B cell (primary cell): ENCODE data around the gene CCNF. TPM values are rescaled to one million over a fixed set of nuclear protein-coding genes. Genes with fewer than 3 reads are reported as not detected.
A peak's percentile ranks its signal among the peaks of the same experiment; 100 is the strongest.

ENCODE experiments used
- ATAC-seq: fragments of 200-7000 bp; cut with Tn5 transposase; one replicate; pipeline ENCODE4 v1.10.0; 2021; ENCODE audit warnings: low read depth, mild to moderate bottlenecking, moderate number of reproducible peaks, moderate library complexity
- CTCF ChIA-PET: fragments of 350-600 bp; sonication (Branson Sonifier 250); formaldehyde crosslinking; loops from one replicate; lab custom pipeline; 2021; ENCODE audit warnings: antibody characterized with exemption, inconsistent platforms; lab: Charles Lee
- POLR2A ChIA-PET: fragments of 350-600 bp; sonication (Branson Sonifier 250); formaldehyde crosslinking; loops from one replicate; lab custom pipeline; 2021; ENCODE audit warnings: antibody characterized with exemption; lab: Charles Lee
- DNase-seq: peaks from one replicate; pipeline ENCODE4 v3.0.0; 2013
- H2AFZ ChIP-seq: 2 replicates; pipeline ENCODE4 v1.6.1; 2012; ENCODE audit warnings: mild to moderate bottlenecking, low read depth, low read length; ENCODE audit not compliant: insufficient read depth, poor library complexity, severe bottlenecking
- H3K27ac ChIP-seq, 2 donors: 1 replicate in 1 of 2; 2 replicates in 1 of 2; pipeline ENCODE4 v1.5.1; 2012 to 2013; ENCODE audit warnings: low read length in 2 of 2, mild to moderate bottlenecking in 2 of 2, moderate library complexity in 1 of 2
- H3K27me3 ChIP-seq, 4 experiments: fragments of 200-600 bp in 1 of 4; sonication (generic) in 1 of 4; replicated peaks in 1 of 4; 1 replicate in 2 of 4; 2 replicates in 2 of 4; pipeline versions ENCODE4 v1.6.1 to v1.7.0; 2013 to 2016; ENCODE audit warnings: low read length in 3 of 4, mild to moderate bottlenecking in 2 of 4, mixed read lengths in 1 of 4, moderate library complexity in 1 of 4; ENCODE audit not compliant: insufficient read depth in 4 of 4, control insufficient read depth in 3 of 4; ENCODE audit errors: control extremely low read depth in 1 of 4
- H3K36me3 ChIP-seq, 2 experiments: replicated peaks in 1 of 2; 1 replicate in 1 of 2; 2 replicates in 1 of 2; pipeline versions ENCODE4 v1.6.1 to v1.7.1; 2013; ENCODE audit warnings: low read length in 1 of 2; ENCODE audit not compliant: insufficient read depth in 2 of 2, control insufficient read depth in 1 of 2; ENCODE audit errors: control extremely low read depth in 1 of 2, extremely low read depth in 1 of 2
- H3K4me1 ChIP-seq, 2 donors: fragments of 200-600 bp in 1 of 2; sonication (generic) in 1 of 2; 1 replicate in 1 of 2; 2 replicates in 1 of 2; pipeline versions ENCODE4 v1.5.1 to v1.6.1; 2013 to 2017; ENCODE audit warnings: low read length in 2 of 2; ENCODE audit not compliant: control insufficient read depth in 2 of 2, insufficient read depth in 2 of 2
- H3K4me2 ChIP-seq: replicated peaks from 2 replicates; pipeline ENCODE3; 2012; ENCODE audit warnings: mild to moderate bottlenecking, low read depth, low read length; ENCODE audit not compliant: poor library complexity, severe bottlenecking
- H3K4me3 ChIP-seq, 5 experiments: fragments of 200-600 bp in 1 of 5; sonication (generic) in 1 of 5; 1 replicate in 3 of 5; 2 replicates in 2 of 5; pipeline versions ENCODE4 v1.5.1 to v1.7.0; 2011 to 2016; ENCODE audit warnings: low read length in 4 of 5, mild to moderate bottlenecking in 4 of 5, low read depth in 2 of 5, control low read depth in 1 of 5, moderate library complexity in 1 of 5; ENCODE audit not compliant: insufficient read depth in 1 of 5; ENCODE audit errors: control extremely low read depth in 1 of 5, extremely low read depth in 1 of 5
- H3K79me2 ChIP-seq: fragments of 200-600 bp; sonication (generic); one replicate; pipeline ENCODE4 v1.6.0; 2016; ENCODE audit warnings: low read length; ENCODE audit not compliant: control insufficient read depth, insufficient read depth
- H3K9ac ChIP-seq: fragments of 200-600 bp; sonication (generic); 2 replicates; pipeline ENCODE4 v1.6.1; 2017; ENCODE audit warnings: mild to moderate bottlenecking, low read length, moderate library complexity
- H3K9me3 ChIP-seq, 3 donors: one replicate each; pipeline versions ENCODE4 v1.6.1 to v1.7.1; 2013; ENCODE audit warnings: low read length in 2 of 3; ENCODE audit not compliant: control insufficient read depth in 2 of 3, insufficient read depth in 1 of 3; ENCODE audit errors: control extremely low read depth in 1 of 3
- H4K20me1 ChIP-seq: 2 replicates; pipeline ENCODE4 v1.6.0; 2012; ENCODE audit warnings: mild to moderate bottlenecking, low read length; ENCODE audit not compliant: insufficient read depth, control insufficient read depth, poor library complexity, severe bottlenecking
- H3K27ac Mint-ChIP-seq: one replicate; pipeline ENCODE4 v1.8.0; 2021; ENCODE audit warnings: mixed read lengths
- H3K27me3 Mint-ChIP-seq: one replicate; pipeline ENCODE4 v1.8.0; 2021; ENCODE audit warnings: mixed read lengths
- H3K4me1 Mint-ChIP-seq: one replicate; pipeline ENCODE4 v1.8.0; 2021; ENCODE audit warnings: mixed read lengths
- H3K4me3 Mint-ChIP-seq: one replicate; pipeline ENCODE4 v1.8.0; 2021; ENCODE audit warnings: mixed read lengths
- H3K9me3 Mint-ChIP-seq: one replicate; pipeline ENCODE4 v1.8.0; 2022; ENCODE audit warnings: mixed read lengths; ENCODE audit not compliant: insufficient read depth
- EZH2 ChIP-seq: IDR thresholded peaks from 2 replicates; pipeline ENCODE4 v1.6.1; 2012; ENCODE audit warnings: borderline replicate concordance, low read depth, mild to moderate bottlenecking, moderate library complexity, low read length; ENCODE audit not compliant: insufficient read depth, poor library complexity, severe bottlenecking
- WGBS: methylation state at CpG from one replicate; pipeline ENCODE4 v1.1.5; 2013; ENCODE audit warnings: missing lambda C conversion rate; ENCODE audit not compliant: insufficient coverage; 5-methylcytosine and 5-hydroxymethylcytosine counted together
- intact Hi-C: fragments of 100-400 bp; cut with micrococcal nuclease; formaldehyde crosslinking; loops from one replicate; pipeline ENCODE4 v1.10.0; 2022
- polyA plus RNA-seq: library from polyadenylated mRNA; depleted of rRNA; stranded (reverse); fragments of >200 nt; gene quantifications from 2 replicates; pipeline ENCODE4 v1.2.3, GENCODE V29; 2012
- total RNA-seq, 2 donors: library from RNA; stranded (reverse); fragments of 120-200 nt in 1 of 2; gene quantifications; 1 replicate in 1 of 2; 2 replicates in 1 of 2; pipeline versions ENCODE4 v1.2.3 to v1.2.4, GENCODE V29; 2013 to 2022
- TF ChIP-seq, protein P1 (sequence below): fragments of 200-600 bp; IDR thresholded peaks from one replicate; pipeline ENCODE4 v1.8.0; 2022; ENCODE audit warnings: antibody characterized with exemption, mild to moderate bottlenecking

The CCNF gene
- total and polyA plus RNA-seq, 2 donors (not counting 1 experiment from before 2014, with no cell fraction given): 3.2 to 5.3 TPM

DNA sequence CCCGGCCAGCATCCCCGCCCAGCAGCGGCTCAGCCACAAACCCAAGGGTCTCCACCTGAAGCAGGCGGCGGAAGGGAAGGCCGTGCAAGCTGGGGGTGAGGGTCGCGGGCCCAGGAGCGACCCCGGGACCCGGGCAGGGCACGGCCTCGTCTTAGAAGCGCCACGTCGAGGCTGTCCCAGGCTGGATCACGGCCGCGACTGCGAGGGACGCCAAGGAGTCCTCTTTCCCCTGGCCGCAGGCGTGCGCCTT is 538 bp upstream of the CCNF start:
- Histone ChIP-seq H3K27me3 (no peaks in the 10 kb centered on the region), H3K79me2 (peaks cover 17% of the 10 kb centered on the region), H3K9me3 (no peaks in the 10 kb centered on the region), H2AFZ (peak overlapping the region; percentile 98), H3K4me1 (peaks cover 9 to 17% of the 10 kb centered on the region in 2 donors), H3K4me3 (peak overlapping the region in 4 of 5 experiments; percentile 66 to 84 (median 72)), H3K27ac (no peak overlapping the region), H3K36me3 (peaks cover 0 to 10% of the 10 kb centered on the region in 2 experiments), H4K20me1 (no peaks in the 10 kb centered on the region), H3K4me2 (peak overlapping the region; percentile 95), H3K9ac (peak overlapping the region; percentile 69)
- Mint-ChIP-seq H3K9me3 (no peaks in the 10 kb centered on the region), H3K4me3 (peak overlapping the region; percentile 88), H3K4me1 (peaks cover 13% of the 10 kb centered on the region), H3K27me3 (no peaks in the 10 kb centered on the region), H3K27ac (peak overlapping the region; percentile 75)
- intact Hi-C loops: loop anchor here (1.0 kb wide), 5 partner anchors 32 to 160 kb away; partner anchors contain the start of genes ABCA3, RNPS1 and TEDC2
- ATAC-seq (no peak), DNase-seq (no peak)
- CTCF ChIA-PET: interaction anchor here (1.1 to 4.4 kb wide), 5 partner anchors 18 to 234 kb away, joined by 3 to 31 read pairs (median 5); no protein-coding TSS in a partner anchor
- WGBS: 1% methylated on average over 24 of the region's 24 CpGs
- POLR2A ChIA-PET: interaction anchor here (0.5 to 2.0 kb wide), 3 partner anchors 31 to 147 kb away, joined by 3 to 6 read pairs (median 3); partner anchors contain the start of gene TEDC2
- TF ChIP-seq EZH2: no peak
- TF ChIP-seq, protein P1, sequence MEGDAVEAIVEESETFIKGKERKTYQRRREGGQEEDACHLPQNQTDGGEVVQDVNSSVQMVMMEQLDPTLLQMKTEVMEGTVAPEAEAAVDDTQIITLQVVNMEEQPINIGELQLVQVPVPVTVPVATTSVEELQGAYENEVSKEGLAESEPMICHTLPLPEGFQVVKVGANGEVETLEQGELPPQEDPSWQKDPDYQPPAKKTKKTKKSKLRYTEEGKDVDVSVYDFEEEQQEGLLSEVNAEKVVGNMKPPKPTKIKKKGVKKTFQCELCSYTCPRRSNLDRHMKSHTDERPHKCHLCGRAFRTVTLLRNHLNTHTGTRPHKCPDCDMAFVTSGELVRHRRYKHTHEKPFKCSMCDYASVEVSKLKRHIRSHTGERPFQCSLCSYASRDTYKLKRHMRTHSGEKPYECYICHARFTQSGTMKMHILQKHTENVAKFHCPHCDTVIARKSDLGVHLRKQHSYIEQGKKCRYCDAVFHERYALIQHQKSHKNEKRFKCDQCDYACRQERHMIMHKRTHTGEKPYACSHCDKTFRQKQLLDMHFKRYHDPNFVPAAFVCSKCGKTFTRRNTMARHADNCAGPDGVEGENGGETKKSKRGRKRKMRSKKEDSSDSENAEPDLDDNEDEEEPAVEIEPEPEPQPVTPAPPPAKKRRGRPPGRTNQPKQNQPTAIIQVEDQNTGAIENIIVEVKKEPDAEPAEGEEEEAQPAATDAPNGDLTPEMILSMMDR: no peak
